Cardiac fibroblast (primary cell): ENCODE data around the gene IRS2.
A peak's percentile ranks its signal among the peaks of the same experiment; 100 is the strongest.
"Not testable (repeated sequence)": the region's sequence is repeated elsewhere in the genome, so short reads cannot be mapped to it uniquely, and the experiment has no call there.

Experiments used
- DNase-seq, 2 donors: peaks; one replicate each; pipeline versions ENCODE4 v3.0.0 to v3.0.0-alpha.2; 2010; ENCODE audit warnings: low read depth in 2 of 2
- H3K4me3 ChIP-seq, 2 donors: replicated peaks in 1 of 2; 1 replicate in 1 of 2; 2 replicates in 1 of 2; pipeline ENCODE4 v1.5.1; 2011; ENCODE audit warnings: low read depth in 2 of 2, low read length in 2 of 2, mild to moderate bottlenecking in 2 of 2, moderate library complexity in 1 of 2
- CTCF ChIP-seq: IDR thresholded peaks from one replicate; pipeline ENCODE4 v1.5.1; 2011; ENCODE audit warnings: low read depth, mild to moderate bottlenecking, low read length, inconsistent platforms

The IRS2 gene

GRCh38 chr13:109738298-109738746, 48.1 kb downstream of the IRS2 start:
- H3K4me3 ChIP-seq = no peak overlapping the region
- TF ChIP-seq CTCF = no peak
- no peak for DNase-seq

GRCh38 chr13:109737606-109738005, 48.8 kb downstream of the IRS2 start:
- no peak overlapping the region for H3K4me3 ChIP-seq
- peak; percentile 37 to 44 for DNase-seq
- TF ChIP-seq CTCF = no peak

GRCh38 chr13:109737046-109737573, 49.3 kb downstream of the IRS2 start:
- H3K4me3 ChIP-seq = no peak overlapping the region
- no peak for TF ChIP-seq CTCF
- DNase-seq = no peak

- no peak for DNase-seq
- TF ChIP-seq CTCF = no peak
Observed at GRCh38 chr13:109735436-109735966, 50.9 kb downstream of the IRS2 start.

GRCh38 chr13:109734002-109734785, 52.2 kb downstream of the IRS2 start:
- DNase-seq = no peak
- H3K4me3 ChIP-seq = no peak overlapping the region
- TF ChIP-seq CTCF = no peak

More at GRCh38 chr13:109735436-109735966, 50.9 kb downstream of the IRS2 start:
- H3K4me3 ChIP-seq = no peak overlapping the region

GRCh38 chr13:109733550-109733949, 52.8 kb downstream of the IRS2 start:
- no peak overlapping the region for H3K4me3 ChIP-seq
- TF ChIP-seq CTCF = no peak
- no peak for DNase-seq

GRCh38 chr13:109732470-109733170, 53.8 kb downstream of the IRS2 start:
- DNase-seq, H3K4me3 ChIP-seq: not testable (repeated sequence)
